Inflammatory macrophage treated with lipopolysaccharide for 1 hour (primary cell): ENCODE data around the gene LCN6.
"Not testable (repeated sequence)": the region's sequence is repeated elsewhere in the genome, so short reads cannot be mapped to it uniquely, and the experiment has no call there.

Source experiments
- DNase-seq, 2 donors: peaks; one replicate each; pipeline ENCODE4 v3.0.0-alpha.2; 2020 to 2022

LCN6 gene

DNA sequence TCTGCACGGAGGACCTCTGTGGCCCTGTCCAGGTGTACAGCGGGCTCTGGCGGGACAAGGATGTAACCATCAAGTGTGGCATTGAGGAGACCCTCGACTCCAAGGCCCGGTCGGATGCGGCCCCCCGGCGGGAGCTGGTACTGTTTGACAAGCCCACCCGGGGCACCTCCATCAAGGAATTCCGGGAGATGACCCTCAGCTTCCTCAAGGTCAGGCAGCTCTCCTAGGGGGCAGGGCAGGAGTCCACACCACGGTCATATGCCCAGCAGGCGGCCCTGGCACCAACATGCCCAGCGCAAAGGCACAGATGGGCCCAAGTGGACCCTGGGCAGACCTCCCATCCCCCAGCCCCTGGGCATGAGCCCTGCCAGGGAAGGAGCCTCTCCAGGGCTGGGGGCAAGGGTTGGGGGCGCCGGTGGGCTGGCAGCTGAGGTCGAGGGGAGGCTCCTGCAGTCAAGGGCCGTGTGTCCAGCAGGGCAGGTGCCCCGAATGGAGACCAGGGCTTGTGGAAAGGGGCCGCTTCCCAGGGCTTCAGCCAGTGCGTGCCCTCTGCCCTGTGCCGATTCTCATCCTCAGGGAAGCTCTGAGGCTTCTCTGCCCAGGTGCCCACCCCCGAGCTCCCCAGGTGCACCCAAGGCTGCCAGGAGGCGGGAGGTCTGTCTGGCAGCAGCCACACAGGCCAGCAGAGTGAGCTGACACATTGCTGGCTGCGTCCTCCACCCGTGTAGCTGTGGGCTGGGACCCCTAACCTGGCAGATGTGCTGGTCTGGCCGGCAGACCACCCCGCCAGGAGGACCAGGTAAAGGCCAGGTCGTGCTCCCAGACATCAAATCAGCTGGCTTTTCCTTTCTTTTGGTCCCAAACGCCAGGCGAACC is 26.0 kb downstream of the LCN6 start:
- no peak for DNase-seq

GRCh38 chr9:136721339-136722092 is 26.8 kb downstream of the LCN6 start:
- no peak for DNase-seq

DNA sequence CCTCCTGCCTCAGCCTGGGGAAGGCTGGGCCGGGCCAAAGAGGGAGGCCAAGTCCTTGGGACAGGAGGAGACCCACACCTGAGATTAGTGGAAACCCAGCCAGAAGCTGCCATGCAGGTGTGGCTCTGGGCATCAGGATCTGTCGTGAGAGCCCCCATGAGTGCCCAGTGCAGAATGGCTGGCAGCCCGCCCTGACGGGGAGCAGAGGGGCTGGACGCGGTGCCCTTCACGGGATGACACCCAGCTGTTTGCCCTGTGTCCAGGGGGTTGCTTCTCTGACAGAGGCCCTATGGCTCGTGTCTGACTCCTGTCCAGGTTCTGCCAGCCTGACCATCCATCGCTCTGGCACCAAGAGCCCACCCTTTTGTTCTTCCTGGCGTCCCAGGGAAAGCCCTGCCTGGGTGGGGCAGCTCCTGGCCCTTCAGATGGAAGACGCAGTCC is 27.4 kb downstream of the LCN6 start:
- no peak for DNase-seq

GRCh38 chr9:136720251-136720897 is 28.0 kb downstream of the LCN6 start:
- DNase-seq: no peak

DNA sequence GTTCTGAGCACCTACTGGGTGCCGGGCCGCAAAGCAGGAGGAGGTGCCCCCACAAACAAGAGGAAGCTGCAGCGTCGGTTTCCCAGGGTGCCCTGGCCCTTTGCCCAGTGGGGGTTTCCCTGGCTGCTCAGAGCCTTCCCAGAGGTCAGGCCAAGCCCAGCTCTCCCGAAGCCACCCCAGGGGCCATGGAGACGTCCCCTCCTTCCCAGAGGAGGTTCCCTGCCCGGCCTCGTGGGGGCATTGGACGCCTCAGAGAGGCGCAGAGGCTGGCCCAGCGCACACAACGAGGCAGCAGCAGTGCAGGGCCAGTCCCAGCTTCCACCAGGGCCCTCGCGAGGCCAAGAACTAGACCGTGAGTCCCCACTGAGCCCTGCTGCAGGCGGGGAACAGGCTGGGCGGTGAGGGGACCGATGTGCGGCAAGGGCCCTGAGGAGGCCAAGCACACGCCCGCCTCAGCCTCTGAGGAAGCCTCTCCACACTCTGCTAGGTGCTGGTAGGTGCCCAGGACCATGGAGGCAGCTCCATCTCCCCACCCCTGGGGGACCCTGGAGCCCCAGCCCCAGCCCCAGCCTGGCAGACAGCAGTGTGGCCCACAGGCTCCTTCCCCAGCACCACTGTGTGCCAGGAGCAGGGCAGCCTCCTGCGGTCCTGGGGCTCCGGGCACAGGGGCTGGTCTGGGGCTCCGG is 29.0 kb downstream of the LCN6 start:
- peak; percentile 73 to 85 for DNase-seq

GRCh38 chr9:136718345-136719194 is 29.8 kb downstream of the LCN6 start:
- no peak for DNase-seq

DNA sequence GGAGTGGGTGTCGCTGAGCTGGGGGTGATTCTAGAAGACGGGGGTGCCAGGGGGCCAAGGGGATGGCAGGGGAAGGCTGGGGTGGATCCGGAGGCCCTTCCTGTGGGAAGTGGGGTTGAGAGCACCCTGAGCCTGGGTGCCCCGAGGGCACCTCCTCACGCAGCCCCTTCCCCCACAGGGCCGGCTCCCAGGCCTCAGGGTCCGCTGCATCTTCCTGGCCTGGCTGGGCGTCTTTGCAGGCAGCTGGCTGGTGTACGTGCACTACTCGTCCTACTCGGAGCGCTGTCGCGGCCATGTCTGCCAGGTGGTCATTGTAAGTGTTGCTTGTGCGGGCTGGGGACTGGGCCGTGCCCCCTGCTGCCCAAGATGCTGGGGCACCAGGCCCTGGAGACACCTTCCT is 30.9 kb downstream of the LCN6 start:
- no peak for DNase-seq

DNA sequence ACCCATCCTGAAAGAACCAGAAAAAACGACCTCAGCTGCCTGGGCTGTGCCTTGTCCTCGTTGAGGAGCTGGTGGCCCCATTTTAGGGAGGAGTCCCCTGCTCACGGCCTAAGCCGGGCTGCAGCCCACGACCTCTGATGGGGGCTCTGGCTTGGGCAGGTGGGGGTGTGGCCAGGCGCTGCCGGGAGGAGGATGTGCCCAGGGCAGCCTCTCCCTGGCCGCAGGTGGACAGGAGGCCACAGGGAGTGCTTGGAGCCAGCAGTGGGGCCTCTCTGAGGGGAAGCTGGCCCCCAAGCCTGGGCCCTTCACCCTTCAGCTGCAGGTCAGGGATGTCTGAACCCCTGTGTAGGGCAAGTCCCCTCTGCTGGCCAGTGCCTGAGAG is 33.4 kb downstream of the LCN6 start:
- DNase-seq: no peak

GRCh38 chr9:136714096-136714892 is 34.0 kb downstream of the LCN6 start:
- no peak for DNase-seq

DNA sequence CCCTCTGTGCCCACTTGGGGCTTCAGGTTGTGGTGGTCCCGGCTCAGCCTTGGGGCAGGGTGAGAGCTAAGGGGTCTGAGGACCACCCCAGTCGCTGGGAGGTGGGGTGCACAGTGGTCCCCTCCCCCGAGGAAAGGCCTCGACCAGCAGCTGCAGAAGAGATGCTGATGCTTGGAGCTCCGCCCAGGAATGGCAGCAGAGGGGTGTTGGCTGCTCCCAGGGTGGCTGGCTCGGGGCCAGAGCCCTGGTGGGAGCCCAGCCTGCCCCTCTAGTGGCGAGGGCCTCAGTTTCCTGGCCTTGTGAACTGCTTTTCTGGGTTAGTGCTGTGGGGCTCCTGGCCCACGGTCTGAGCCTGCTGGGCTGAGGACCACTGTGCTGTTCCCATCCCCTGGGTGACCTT is 34.8 kb downstream of the LCN6 start:
- no peak for DNase-seq

GRCh38 chr9:136712690-136713544 is 35.4 kb downstream of the LCN6 start:
- DNase-seq: no peak

GRCh38 chr9:136711751-136712689 is 36.3 kb downstream of the LCN6 start, which contains the start of gene DIPK1B:
Gene DIPK1B (plus strand): TSS chr9:136712572. CDS start chr9:136712666, 94 bp downstream.
- DNase-seq: no peak

DNA sequence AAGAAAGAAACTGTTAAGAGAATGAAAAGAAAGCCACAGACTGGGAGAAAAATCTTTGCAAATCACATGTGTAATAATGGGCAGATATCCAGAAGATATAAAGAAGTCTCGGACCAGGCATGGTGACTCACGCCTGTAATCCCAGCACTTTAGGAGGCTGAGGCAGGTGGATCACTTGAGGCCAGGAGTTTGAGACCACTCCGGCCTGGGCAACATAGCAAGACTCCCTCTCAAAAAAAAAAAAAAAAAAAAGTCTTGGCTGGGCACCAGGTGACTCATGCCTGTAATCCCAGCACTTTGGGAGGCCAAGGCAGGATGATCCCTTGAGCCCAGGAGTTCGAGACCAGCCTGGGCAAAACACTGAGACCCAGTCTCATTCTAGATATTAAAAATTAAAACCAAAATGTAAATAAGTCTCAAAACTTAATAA is 37.1 kb downstream of the LCN6 start:
- DNase-seq: not testable (repeated sequence)

GRCh38 chr9:136710543-136710942 is 37.8 kb downstream of the LCN6 start:
- no peak for DNase-seq

GRCh38 chr9:136709454-136710109 is 38.7 kb downstream of the LCN6 start:
- DNase-seq: no peak

DNA sequence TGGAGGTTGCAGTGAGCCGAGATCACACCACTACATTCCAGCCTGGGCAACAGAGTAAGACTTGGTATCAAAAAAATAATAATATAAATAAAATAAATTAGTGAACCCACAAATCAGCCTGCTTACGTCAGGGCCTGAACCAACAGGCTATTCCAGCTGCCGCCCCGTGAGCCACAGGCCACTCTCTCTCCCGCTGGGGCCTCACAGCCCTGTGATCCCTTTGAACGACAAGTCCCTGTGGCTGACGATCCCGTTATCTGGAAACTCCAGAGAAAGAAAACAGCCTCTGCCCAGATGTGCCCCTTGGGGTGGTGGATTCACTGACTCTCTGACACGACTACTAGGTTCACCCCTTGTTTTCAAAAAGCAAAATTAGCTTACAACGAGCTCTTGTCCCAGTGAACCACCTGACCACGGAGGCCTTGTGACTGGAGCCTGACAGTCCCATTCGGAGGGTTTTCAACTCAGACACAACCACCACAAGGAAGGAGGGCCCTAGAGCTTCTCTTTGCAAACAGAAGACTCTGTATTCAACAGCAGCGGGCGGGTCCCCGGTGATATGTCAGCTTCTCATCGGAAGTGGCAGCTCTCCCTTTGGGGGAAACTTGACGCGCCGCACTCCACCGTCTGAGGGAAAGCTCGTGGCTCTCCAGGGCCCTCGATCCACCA is 40.3 kb downstream of the LCN6 start:
- DNase-seq: no peak

DNA sequence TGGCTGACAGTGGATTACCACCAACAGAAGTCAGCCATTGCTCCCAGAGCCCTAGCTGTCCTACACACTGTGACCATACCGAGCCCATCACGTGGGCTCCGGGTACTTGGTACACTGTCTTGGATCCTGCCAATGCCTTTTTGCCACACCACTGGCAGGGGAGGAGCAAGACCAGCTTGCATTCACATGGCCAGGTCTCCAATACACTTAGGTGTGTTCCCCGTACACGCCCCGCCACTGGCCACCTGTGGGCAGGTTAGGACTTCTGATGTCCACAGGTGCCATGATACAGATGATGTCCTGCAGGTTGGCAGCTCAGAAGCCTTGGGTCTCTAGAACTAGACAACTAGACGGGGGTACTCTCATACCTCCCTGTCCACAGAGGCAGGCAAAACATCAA is 41.3 kb downstream of the LCN6 start:
- DNase-seq: no peak

GRCh38 chr9:136705564-136705963 is 42.8 kb downstream of the LCN6 start:
- peak; percentile 33 to 54 for DNase-seq
